GM19452 (cell line): Measurements from ENCODE around the gene TNFRSF12A.
A peak's percentile ranks its signal among the peaks of the same experiment; 100 is the strongest.

Source experiments
- ATAC-seq: cut with Tn5 transposase; IDR thresholded peaks from one replicate; pipeline ENCODE4 v1.9.1; 2021; ENCODE audit not compliant: unreplicated experiment

Gene TNFRSF12A

DNA sequence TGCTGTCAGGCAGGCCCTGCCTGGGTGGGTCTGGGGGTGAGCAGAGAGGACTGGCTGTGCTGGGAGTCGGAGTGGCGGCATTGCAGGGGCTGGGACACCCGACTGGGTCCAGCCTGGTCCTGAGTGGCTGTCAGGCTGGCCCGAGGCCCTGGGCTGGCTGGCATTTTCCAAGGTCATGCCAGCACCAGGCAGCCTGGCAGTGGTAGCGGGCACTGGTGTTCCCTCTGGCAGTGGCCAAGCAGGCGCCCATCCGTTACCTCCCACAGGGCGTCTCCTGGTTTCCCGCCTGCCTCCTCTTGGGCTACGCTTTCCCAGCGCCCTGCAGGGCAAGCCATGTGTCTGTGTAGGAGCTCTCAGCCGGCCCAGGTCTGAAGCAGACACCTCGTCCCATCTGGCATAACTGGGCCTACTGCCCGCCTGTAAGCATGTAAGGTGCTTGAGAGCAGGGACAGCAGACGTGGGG lies 34.2 kb upstream of the TNFRSF12A start:
- no peak for ATAC-seq

DNA sequence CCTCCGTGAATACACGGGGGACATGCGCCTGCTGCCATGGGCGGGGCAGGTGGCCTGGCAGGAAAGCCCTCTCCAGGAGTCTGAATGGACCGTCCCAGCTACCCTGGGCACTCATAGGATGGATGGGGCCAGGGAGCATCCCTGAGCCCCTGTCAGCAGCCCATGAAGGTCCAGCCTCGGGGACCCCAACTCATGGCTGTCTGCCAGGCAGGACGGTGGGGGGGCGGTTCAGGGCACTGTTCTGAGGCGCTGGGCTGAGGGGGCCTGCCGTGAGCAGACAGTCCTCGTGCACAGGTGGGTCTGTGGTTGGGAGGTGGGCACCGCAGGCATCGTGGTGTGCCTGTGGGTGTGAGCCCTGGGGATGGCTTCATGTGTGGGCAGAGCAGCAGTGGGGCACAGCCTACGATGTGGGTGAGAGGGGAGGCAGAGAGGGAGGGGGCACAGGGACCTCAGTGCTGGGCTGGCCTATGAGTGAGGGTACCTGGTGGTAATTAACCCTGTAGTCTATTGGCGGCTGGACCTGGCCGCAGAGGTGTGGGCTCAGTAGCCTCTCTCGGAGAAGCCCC lies 33.5 kb upstream of the TNFRSF12A start:
- no peak for ATAC-seq

DNA sequence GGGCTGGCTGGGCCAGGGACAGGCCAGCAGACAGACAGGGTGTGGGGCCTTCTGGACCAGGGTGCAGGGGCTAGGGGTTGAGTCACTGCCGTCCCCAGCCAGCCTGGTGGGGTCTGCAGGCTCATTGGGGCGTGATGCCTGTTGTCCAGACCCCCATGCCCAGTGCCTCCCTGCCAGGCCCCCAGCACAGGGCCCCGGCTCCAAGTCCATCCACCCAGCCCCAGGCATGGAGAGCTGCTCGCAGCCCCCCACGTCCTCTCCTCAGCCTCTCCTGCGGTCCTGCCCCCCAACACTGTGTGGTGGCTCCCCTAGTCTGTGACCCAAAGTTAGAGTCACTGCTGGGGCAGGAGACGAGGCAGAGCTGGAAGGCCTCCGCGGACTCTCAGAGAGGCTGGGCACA lies 32.9 kb upstream of the TNFRSF12A start:
- ATAC-seq, result no peak

DNA sequence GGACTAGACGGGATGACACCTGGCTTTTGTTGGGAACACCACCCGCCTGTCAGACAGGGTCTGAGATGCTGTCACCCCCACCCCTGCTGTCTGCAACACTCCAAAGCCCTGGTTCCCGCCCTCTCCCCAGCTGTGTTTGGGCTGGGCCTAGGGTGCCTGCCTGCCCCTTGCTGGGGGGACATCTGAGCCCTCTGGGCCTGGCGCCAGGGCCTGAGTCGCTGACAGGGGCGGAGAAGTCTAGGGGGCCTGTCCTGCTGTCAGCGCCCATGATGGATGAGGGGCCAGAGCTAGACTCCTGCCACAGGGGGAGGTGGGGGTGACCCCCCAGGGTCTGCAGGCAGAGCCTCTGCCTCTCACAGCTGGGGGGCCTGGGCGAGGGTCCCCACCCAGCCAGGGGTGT lies 32.3 kb upstream of the TNFRSF12A start:
- no peak for ATAC-seq

DNA sequence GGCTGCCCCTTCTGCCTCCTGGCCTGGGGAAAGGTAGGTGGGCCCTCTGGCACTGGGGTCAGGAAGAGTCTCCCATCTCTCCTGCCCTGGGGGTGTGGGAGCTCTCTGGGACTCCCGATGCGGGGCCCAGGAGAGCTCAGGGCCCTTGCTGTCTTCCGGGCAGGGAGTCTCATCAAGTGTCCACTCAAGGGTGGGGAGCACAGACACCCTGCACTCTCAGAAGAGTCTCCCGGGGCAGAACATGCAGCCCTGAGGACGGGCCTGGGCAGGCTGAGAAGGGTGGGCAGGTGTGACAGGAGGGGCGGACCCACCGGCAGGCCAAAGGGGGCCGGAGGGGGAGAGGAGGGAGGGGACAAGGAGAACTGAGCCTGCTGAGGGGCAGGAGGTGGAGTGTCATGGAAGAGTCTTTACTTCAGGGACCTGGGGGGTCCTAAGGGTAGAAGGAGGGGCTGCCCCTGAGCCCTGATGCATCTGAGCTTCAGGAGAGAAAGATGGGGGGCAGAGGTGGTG lies 31.5 kb upstream of the TNFRSF12A start:
- ATAC-seq, result no peak

DNA sequence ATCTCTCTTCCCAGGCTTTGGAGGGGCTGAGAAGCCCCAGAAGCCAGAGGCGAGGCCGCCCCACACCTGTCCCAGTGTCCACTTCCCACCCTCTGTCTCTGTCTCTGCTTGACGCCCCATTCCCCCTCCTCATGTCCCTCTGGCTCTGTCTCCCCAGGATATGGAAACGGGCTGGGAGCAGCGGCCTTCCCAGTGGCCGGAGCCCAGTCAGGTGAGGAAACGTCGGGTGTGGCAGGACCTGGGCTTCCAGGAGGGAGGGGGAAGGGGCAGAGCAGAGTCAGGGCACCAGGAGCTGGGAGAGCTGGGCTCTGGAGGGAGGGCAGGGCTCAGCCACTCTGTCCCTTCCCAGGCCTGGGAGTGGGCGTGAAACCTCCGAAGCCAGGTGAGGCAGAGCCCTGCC lies 29.3 kb upstream of the TNFRSF12A start:
- ATAC-seq, result no peak

DNA sequence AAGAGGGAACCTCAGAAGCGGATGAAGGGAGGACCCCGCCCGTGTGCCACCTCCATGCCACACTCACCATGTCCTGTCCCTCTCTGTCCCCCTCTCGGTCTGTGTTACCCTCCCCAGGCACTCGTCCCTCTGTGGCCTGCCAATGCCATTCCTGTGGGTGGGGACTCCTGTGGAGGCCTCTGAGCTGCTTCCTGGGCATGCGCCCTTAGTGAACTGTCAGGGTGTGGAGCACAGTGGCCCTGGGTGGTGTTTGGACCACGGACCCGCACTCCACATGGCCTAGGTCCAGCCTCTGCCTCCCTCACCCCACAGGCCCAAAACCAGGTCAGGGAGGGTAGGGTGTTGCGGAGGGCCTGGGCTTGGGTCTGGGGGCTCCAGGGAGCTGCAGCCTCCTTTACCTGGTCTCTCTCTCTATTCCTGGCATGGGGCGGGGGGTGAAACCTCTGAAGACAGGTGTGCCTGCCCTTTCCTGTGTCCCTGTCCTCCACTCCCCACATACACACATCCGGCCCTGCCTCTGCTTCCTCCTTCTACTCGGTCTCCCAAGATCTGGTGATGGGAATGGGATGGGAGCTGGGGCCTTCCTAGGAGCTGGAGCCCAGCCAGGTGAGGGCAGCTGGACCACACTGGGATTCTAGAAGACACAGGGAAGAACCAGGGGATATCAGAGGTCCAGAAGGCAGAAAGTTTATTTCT lies 28.5 kb upstream of the TNFRSF12A start:
- ATAC-seq, result no peak

DNA sequence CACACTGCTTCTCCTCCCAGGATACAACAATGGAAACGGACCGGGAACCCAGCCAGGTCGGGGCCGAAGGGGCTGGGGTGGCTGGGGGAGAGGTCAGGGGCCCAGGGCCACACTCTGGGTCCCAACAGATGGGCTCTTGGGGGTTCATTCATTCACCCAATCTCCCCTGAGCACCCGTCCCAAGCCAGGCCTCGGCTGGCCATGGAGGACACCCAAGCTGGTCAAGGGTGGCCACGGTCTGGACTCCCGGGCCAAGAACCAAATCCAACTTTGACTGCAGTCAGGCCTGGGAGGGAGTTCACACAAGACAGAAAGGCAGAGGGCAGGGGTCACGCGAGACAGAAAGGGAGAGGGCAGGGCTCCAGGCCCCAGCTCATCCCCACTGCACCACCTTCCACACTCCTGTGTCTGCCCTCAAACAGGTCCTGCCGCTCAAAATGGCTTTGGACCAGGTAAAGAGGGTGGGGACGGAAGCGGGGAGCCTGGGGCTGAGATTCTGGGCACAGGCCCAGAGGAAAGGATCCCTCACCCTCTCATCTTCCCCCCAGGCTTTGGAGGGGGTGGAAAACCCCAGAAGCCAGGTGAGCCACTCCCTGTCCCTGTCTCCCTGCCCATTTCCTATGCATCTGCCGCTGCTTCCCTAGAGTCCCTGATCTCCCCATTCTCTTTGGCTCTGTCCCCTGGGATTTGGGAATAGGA lies 27.6 kb upstream of the TNFRSF12A start:
- no peak for ATAC-seq

DNA sequence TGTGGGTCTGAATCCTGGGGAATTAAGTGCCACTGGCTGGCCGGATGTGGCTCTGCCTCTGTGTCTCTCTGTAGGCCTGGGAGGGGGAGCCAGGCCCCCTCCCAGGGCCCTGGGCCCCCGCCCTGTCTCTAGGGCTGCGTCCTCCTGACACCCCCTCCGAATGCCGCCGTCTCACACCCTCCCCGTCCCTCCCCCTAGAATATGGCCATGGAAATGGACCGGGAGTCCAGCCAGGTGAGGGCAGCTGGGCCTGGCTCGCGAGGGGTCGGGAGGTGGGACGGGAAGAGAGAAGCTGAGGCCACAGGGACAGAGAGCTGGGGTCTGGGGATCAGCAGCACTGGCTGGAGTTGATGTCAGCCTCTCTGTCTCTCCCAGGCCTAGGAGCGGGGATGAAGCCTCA lies 23.9 kb upstream of the TNFRSF12A start:
- no peak for ATAC-seq

DNA sequence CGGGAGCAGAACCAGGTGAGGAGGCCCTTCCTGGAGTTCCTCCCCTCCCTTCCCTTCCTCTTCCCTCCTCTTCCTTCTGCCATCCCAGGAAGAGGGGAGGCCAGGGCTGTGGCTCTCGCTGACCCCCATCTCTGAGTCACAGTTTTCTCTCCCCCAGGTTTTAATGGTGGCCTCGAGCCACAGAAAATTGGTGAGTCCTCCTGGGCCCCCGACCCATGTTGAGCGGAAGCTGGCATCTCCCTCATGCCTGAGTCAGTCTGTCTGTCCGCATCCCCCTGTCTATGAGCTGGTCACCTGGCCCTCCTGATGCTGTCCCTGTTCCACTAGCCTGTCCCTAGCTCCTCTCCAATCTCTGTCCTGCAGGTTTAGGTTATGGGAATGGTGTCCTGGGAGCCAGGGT lies 20.2 kb upstream of the TNFRSF12A start:
- ATAC-seq, result no peak

DNA sequence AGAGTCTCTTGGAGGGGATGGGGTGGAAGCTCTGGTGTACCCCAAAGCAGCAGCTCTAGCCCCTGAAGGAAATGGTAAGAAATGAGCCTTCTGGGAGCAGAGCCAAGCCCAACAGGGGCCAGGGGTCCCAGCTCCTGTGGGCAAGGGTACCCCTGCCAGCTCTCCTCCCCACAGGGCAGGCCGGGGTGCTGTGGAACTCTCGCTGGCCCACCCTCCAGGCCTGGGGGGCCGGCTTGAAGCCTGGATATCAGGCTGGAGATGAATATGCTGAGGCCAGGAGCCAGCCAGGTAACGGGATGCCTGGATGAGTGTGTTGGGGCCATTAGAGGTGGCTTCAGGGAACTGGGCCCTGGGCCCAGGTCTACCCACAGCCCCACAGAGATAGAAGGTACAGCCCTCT lies 19.6 kb upstream of the TNFRSF12A start:
- no peak for ATAC-seq

DNA sequence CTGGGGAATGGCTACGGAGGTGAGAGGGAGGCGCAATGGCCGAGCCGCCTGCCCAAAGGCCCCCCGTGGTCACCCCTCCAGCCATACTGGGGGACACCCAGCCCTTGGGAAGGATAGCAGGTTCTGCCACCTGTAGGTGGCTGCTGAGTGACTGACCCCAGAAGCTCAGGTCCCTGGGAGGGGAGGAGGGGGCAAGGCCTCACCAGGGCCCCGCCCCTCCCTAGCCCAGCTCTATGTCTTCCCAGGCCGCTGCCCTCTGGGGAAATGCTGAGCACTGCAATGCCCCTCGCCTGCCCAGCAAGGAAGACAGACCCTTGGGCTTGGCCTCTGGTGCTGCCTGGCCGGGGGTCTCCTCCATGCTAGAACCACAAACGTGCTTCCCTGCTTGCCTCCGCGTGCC lies 18.9 kb upstream of the TNFRSF12A start:
- ATAC-seq, result no peak

DNA sequence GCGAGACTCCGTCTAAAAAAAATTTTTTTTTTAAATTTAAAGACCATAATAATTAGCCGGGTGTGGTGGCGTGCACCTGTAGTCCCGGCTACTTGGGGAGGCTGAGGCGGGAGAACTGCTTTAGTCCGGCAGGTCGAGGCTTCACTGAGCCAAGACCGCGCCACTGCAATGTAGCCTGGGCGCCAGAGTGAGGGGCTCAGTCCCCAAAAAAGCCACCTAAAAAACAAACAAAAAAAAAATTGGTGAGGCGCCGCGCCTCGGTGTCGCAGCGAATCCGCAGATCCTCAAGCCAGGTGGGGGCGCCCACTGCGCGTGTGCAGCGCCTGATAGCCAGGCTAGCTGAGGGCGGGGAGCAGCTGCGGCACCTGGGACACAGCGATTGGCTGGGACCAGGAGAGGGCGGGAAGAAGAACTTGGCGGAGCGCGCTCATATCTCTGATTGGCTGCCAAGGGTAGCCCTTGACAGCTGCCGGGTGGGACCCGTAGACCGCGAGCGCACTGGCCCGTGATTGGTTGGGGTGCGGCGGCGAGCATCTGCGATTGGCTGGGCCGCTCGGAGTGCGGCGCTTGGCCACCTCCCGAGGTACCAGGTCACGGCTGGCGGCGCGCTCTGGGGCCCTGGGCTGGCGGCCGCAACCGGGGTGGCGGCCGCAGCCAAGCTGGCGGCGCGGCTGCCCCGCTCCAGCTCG lies 16.4 kb upstream of the TNFRSF12A start:
- ATAC-seq, result peak; percentile 96

DNA sequence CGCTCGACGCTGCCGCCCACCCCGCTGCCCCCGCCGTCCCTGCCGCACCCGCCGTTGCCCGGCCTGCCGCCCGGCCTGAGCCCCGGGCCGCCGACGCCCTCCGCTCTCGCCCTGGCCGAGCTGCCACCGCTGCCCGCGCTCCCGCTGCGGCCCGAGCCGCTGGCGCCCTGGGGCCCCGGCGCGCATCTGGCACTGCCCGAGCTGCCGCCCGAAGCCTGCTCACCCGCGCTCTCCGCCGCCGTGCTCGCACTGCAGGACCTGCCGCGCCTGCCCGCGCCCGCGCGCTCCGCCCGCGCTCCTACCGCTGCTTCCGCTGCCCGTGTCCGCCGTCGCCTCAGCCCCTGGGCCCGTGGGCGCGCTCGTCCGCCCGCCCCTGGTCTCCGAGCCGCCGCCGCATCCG lies 15.8 kb upstream of the TNFRSF12A start:
- ATAC-seq, result no peak

DNA sequence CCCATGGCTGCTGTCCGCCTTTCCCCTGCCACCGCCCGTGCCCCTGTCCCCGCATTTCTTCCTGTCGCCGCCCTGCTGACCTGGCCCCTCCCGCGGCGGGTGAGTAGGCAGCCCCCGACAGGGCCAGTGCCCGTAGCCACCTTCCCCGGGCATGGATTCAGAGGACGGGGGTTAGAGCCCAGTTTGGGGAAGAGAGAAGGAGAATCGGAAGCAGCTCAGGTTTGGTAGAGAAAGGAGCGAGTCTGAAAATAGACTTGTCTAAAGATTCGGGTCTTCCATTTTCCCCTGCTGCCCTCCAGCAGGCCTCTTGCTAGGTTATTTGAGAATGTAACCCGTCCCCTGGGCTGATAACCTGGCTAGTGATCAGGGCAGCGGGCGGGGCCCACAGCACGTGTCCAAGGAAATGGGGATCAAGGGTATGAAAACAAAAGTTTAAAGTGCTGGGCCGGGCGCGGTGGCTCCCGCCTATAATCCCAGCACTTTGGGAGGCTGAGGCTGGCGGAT lies 15.3 kb upstream of the TNFRSF12A start:
- no peak for ATAC-seq

DNA sequence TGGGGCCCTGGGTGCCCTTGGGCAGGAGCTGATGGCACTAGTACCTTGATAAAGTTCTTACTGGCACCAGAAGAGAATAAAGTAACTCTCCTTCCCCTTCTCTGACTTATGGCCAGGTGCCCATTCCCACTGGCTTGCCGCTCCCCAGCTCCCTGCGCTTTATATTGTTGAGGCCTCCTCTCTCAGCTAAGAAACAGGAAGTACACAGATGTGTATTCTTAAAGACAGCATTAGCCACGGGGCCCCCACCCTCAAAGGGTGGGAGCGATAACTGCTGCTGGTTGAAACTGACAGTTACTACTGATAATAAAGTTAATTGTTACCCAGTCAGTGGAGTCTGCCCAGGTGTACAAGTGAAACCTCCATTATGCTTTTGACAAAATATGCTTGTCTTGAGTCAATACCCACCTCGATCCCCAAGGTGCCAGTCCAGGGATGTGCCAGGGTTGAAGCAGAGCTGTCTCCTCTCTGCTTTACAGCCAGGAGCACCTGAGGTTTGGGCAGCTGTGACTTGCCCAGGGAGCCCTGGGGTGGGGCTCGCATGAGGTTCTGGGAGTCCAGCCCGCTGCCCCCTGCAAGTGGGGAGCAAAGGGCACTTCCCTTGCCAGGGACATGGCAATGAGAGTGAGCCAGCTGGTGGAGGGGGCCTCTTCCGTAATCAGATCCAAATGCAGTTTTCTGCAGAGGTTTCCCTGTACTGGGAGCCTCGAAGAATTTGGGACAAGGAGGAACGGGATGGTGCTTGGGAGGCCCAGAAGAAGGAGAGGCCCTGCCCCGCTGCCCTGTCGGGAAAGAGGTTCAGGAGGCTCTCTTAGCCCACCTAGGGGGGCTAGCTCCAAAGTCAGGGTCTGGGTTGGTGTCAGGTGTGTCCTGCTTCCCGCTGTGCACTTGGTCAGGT lies 12.9 kb upstream of the TNFRSF12A start:
- ATAC-seq, result no peak

DNA sequence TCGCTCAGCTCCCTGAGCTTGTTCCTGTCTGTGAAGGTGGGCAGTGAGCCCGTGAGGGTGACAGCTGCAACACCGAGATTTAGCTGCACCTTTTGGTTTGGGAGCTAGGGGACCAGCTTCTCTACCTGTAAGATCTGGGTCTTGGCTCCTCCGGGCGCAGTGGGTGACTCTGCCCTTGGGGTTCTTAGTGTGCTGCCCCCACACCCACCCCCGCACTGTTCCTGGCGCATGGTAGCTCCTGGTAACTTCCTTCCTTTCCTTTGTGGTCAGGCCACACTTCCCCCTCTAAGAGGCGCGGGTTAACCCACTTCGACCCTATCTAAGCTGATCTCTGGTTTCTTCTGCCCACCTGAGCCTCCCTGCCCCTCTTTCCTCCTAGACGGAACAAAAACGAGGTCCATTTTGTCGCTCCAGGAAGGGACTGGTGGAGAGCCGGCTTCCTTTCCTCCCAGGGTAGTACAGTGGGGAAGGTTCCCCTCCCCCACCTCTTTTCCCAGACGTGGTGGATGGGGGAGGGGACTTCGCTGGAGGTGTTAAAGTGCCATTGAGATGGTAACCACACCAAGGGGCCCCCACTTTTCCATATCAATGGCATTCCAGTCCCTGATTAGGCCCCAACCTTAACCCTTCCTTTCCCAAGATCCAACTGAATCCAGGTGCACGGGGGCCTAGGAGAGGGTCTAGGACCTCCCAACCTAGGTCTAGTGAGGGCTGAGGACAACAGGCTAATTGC lies 12.0 kb upstream of the TNFRSF12A start:
- no peak for ATAC-seq

DNA sequence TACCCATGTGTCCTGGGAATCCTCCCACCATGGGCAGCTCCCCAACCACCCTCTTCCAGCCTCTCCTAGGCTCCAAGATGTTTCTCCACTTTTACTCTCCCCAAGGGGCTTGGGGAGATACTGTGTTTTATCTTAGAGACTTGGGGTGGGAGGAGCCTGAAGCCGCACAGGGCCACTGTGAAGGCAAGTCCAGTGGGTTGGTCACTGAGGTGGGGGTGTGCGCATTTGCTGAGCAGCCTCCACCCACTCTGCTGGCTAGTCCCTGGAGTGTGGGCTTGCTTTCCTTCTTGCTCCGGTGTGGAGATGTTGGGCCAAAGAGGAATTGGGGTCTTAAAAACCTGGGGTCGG lies 11.5 kb upstream of the TNFRSF12A start:
- ATAC-seq, result no peak

DNA sequence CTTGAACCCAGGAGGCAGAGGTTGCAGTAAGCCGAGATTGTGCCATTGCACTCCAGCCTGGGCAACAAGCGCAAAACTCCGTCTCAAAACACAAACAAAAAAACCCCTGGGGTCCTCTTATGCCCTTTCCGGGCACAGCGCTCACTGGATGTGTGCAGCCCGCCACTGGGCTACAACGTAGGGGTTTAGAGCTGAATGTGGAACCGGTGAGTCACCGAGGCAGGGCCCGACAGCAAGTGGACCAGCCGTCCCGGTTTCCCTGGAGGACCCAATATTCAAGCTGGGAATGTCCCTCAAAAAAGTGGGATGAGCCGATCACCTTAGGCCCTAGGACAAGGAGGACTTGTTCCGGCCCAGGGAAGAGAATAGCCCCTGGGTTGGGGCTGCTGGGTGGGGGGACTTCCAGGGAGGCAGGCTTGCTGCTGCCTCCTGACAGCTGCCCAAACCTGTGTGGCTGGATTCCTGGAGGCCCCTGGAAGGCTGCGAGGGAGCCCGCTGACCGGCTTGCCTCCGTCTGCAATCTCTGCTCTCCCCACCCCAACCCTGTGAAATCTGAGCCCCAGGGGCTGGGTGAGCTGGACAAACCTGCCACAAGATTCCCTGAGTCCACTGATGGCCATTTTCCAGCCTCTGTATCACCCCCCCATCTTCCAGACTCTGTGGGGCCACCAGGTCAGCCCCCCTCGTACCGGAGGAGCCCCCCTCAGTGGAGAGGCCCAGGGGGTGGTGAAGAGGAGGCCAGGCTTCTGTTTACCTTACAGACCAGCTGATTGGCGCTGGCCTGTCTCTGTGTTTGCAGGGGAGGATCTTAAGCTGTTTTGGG lies 10.4 kb upstream of the TNFRSF12A start:
- ATAC-seq, result no peak
